Stimulated activated CD4-positive, alpha-beta T cell treated with anti-CD3 and anti-CD28 coated beads, Interleukin-1b, Interleukin-23, amount 100 ng/mL, for 1 hour (primary cell): ENCODE measurements around the gene MAP3K15.
A peak's percentile ranks its signal among the peaks of the same experiment; 100 is the strongest.

ENCODE experiments used
- DNase-seq, 2 donors: peaks; one replicate each; pipeline ENCODE4 v3.0.0-alpha.2; 2020; ENCODE audit warnings: low read depth in 2 of 2

Gene MAP3K15

DNA sequence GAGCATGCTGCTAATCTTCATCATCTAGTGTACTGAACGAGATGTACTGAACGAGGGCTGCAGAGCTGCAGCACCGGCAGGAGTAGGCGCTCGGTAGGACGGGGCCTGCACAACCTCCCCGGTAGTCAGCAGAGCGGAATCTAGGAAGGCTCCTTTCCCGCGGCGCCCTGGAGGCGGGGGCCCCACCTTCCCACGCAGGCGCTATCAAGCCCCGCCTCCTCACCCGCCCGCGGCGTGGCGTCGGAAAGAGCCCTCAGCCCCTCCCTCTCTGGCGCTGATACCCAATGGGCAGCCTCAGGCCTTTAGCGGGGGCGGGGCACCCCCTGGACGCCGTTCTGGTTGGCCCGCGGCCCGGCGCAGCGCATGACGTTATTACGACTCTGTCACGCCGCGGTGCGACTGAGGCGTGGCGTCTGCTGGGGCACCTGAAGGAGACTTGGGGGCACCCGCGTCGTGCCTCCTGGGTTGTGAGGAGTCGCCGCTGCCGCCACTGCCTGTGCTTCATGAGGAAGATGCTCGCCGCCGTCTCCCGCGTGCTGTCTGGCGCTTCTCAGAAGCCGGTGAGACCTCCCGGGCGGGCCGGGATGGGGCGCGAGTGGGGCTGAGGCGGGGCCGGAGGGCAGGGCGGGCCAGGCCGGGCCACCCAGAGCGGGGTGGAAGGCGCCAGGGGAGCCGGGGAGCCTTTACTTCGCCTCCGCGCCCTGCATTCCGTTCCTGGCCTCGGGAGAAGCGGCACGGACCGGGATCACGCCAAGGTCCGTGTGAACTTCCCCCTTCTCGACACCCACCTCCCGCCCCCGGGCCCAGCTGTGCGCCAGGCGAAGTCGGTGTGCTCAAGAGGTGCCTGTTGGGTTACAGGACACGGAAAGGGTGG, 171.5 kb downstream of the MAP3K15 start, which contains the start of gene PDHA1:
Gene PDHA1, plus strand, starts transcription at position 393 of the 874 bp plus-strand sequence. Its CDS starts 111 bp downstream, at position 504.
- DNase-seq = peak; percentile 72 to 80

DNA sequence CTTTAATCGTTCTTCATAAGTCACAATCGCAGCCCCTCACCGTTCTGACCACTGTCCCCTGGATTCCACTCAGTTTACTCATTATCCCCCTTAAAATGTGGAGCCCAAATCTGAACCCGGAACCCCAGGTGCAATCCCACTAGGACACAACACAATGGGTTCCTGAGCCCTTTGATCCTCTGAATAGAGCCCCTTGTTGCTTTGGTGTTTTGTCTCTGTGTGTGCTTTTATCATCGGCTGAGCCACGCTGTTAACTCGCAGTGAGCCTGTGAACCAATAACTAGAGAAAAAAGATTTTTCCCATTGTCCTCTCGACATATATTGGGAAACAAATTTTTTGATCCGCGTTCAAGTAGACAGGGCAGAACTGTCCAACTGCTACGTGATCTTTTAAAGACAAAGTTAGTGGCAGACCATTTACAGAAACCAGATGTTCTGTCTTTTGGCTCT, 172.2 kb downstream of the MAP3K15 start:
- DNase-seq = no peak

- DNase-seq = no peak
Measured at GRCh38 chrX:19342331-19342906, 172.9 kb downstream of the MAP3K15 start.

DNA sequence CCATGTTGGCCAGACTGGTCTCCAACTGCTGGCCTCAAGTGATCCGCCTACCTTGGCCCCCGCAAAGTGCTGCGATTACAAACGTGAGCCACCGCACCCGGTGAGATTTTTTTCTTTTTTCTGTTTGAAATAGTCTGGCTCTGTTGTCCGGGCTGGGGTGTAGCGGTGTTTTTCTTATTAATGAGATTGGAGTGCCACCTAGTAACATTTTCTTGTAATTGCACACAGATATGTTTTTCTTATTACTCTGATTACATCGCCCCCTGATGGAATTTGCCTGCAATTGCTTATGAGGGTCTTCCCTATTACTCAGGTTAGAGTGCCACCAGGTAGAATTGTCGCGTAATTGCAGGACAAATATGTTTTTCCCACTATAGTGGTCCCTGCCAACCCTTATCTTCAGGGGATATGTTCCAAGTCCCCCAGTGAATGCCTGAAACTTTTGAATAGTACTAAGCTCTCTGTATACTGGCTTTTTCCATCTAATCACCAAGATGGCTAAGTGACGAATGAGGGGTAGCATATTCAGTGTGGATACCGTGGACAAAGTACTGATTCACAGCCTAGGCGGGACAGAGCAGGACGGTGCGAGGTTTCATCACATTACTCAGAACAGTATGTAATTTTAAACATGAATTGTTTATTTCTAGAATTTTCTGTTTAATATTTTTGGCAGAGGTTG, 180.2 kb downstream of the MAP3K15 start:
- no peak for DNase-seq

DNA sequence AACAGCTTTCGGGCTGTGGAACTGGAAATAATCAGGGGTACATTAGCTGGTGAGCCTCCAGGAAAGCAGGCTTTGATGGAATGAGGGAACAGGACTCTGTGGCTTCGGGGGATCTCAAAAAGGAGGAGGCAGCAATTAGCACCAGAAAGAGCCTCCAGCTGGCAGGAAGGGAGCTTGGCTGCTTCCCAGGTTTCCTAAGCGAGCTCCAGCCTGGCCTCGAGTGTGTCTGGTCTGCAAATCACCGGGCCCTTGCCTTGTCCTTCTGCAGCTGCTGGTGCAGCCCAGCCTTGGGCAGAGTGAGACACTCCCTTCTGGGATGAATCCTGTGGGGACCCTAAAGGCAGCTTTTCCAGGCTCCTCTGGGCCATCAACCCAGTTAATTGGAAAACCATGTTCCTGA, 182.3 kb downstream of the MAP3K15 start:
- no peak for DNase-seq

DNA sequence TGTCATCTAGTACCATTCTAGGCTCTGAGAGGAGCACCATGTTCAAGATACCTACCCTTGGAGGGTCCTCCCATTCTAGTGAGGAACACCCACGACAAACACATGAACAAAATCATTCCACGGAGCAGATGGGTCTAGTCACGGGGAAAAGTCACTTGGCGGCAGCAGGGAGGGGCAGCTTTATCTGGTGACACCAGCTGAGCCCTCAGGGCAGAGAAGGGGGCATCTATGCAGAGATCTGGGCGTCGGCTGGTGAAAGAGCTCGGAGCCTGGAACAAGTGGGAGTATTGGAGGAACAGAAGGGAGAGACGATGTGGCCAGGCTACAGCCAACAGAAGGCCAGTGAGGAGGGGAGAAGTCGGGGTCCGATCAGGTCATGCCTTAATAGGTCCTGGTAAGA, 183.5 kb downstream of the MAP3K15 start:
- DNase-seq = no peak

GRCh38 chrX:19326567-19326966, 188.7 kb downstream of the MAP3K15 start:
- DNase-seq = no peak
